H9 (cell line): ENCODE data around the gene PHETA1. TPM values are rescaled to one million over a fixed set of nuclear protein-coding genes. Genes with fewer than 3 reads are reported as not detected.

Experiments
- DNase-seq: peaks from one replicate; pipeline ENCODE4 v3.0.0-alpha.2; 2017
- H2AFZ ChIP-seq: one replicate; pipeline ENCODE4 v1.6.1; 2013; ENCODE audit warnings: mild to moderate bottlenecking, low read length, control low read depth, moderate library complexity
- H2AK5ac ChIP-seq: 2 replicates; pipeline ENCODE4 v1.6.1; 2013; ENCODE audit warnings: low read length, control low read depth, mixed read lengths; ENCODE audit not compliant: insufficient read length
- H2BK120ac ChIP-seq: one replicate; pipeline ENCODE4 v1.6.1; 2013; ENCODE audit warnings: low read depth, mild to moderate bottlenecking, low read length, control low read depth, inconsistent platforms; ENCODE audit not compliant: poor library complexity, severe bottlenecking
- H2BK12ac ChIP-seq: 2 replicates; pipeline ENCODE4 v1.6.1; 2013; ENCODE audit warnings: low read length, control low read depth, mixed read lengths, low read depth; ENCODE audit not compliant: insufficient read length
- H2BK15ac ChIP-seq: 2 replicates; pipeline ENCODE4 v1.6.1; 2013; ENCODE audit warnings: low read depth, low read length, control low read depth
- H2BK20ac ChIP-seq: one replicate; pipeline ENCODE4 v1.6.1; 2013; ENCODE audit warnings: low read depth, mild to moderate bottlenecking, low read length, control low read depth, inconsistent platforms; ENCODE audit not compliant: poor library complexity, severe bottlenecking
- H2BK5ac ChIP-seq: 2 replicates; pipeline ENCODE4 v1.6.1; 2013; ENCODE audit warnings: low read length, control low read depth, mixed read lengths; ENCODE audit not compliant: insufficient read length
- H3K14ac ChIP-seq: 2 replicates; pipeline ENCODE4 v1.6.1; 2013; ENCODE audit warnings: low read length, control low read depth; ENCODE audit not compliant: insufficient read depth
- H3K18ac ChIP-seq: 2 replicates; pipeline ENCODE4 v1.6.1; 2013; ENCODE audit warnings: low read depth, mild to moderate bottlenecking, mixed read lengths, low read length, control low read depth; ENCODE audit not compliant: insufficient read length
- H3K23ac ChIP-seq: 2 replicates; pipeline ENCODE4 v1.6.1; 2013; ENCODE audit warnings: low read length, control low read depth, mixed read lengths, low read depth; ENCODE audit not compliant: insufficient read length
- H3K23me2 ChIP-seq: 2 replicates; pipeline ENCODE4 v1.6.1; 2013; ENCODE audit warnings: low read depth, mild to moderate bottlenecking, mixed read lengths, low read length, control low read depth; ENCODE audit not compliant: insufficient read length, poor library complexity, severe bottlenecking
- H3K27ac ChIP-seq: 2 replicates; pipeline ENCODE4 v1.5.1; 2013; ENCODE audit warnings: low read length, control low read depth, mixed read lengths, low read depth; ENCODE audit not compliant: insufficient read length
- H3K27me3 ChIP-seq: 2 replicates; pipeline ENCODE4 v1.6.1; 2013; ENCODE audit warnings: low read length, control low read depth, inconsistent platforms; ENCODE audit not compliant: insufficient read depth
- H3K4ac ChIP-seq: 2 replicates; pipeline ENCODE4 v1.6.1; 2013; ENCODE audit warnings: low read depth, mild to moderate bottlenecking, control low read depth, inconsistent platforms, low read length, moderate library complexity
- H3K4me1 ChIP-seq: 2 replicates; pipeline ENCODE4 v1.6.1; 2013; ENCODE audit warnings: low read length, control low read depth, inconsistent platforms; ENCODE audit not compliant: insufficient read depth
- H3K4me2 ChIP-seq: 2 replicates; pipeline ENCODE4 v1.6.1; 2013; ENCODE audit warnings: low read length, control low read depth, mixed read lengths; ENCODE audit not compliant: insufficient read length, insufficient read depth
- H3K56ac ChIP-seq: 2 replicates; pipeline ENCODE4 v1.6.1; 2013; ENCODE audit warnings: low read depth, mild to moderate bottlenecking, mixed read lengths, low read length, control low read depth; ENCODE audit not compliant: insufficient read length
- H3K79me1 ChIP-seq: 2 replicates; pipeline ENCODE4 v1.6.1; 2013; ENCODE audit warnings: low read depth, mild to moderate bottlenecking, moderate library complexity, low read length, control low read depth, inconsistent platforms; ENCODE audit not compliant: insufficient read depth, poor library complexity, severe bottlenecking
- H3K79me2 ChIP-seq: 2 replicates; pipeline ENCODE4 v1.6.1; 2013; ENCODE audit warnings: low read length, control low read depth, inconsistent platforms; ENCODE audit not compliant: insufficient read depth
- H3K9ac ChIP-seq: 2 replicates; pipeline ENCODE4 v1.6.1; 2013; ENCODE audit warnings: low read length, control low read depth, mixed read lengths; ENCODE audit not compliant: insufficient read length; ENCODE audit errors: extremely low read depth
- H3K9me3 ChIP-seq: one replicate; pipeline ENCODE4 v1.6.1; 2013; ENCODE audit warnings: low read depth, low read length, inconsistent platforms; ENCODE audit not compliant: control insufficient read depth
- H3T11ph ChIP-seq: one replicate; pipeline ENCODE4 v1.6.1; 2013; ENCODE audit warnings: mild to moderate bottlenecking, low read length, control low read depth, inconsistent platforms
- H4K20me1 ChIP-seq: one replicate; pipeline ENCODE4 v1.6.1; 2013; ENCODE audit not compliant: control insufficient read depth, insufficient read length, insufficient read depth
- H4K5ac ChIP-seq: 2 replicates; pipeline ENCODE4 v1.6.1; 2013; ENCODE audit warnings: low read depth, mild to moderate bottlenecking, mixed read lengths, low read length, control low read depth; ENCODE audit not compliant: insufficient read length
- H4K8ac ChIP-seq: replicated peaks from 2 replicates; pipeline ENCODE4 v1.6.1; 2013; ENCODE audit warnings: low read length, control low read depth, mixed read lengths, low read depth; ENCODE audit not compliant: insufficient read length
- H4K91ac ChIP-seq: 2 replicates; pipeline ENCODE4 v1.6.1; 2013; ENCODE audit warnings: low read depth, mild to moderate bottlenecking, moderate library complexity, mixed read lengths, low read length, control low read depth; ENCODE audit not compliant: insufficient read length
- H3K27ac Mint-ChIP-seq, 3 experiments: 2 replicates in 2 of 3; 3 replicates in 1 of 3; pipeline ENCODE4 v1.8.0; 2020 to 2021; ENCODE audit warnings: mixed read lengths in 3 of 3, mild to moderate bottlenecking in 1 of 3, moderate library complexity in 1 of 3
- H3K27me3 Mint-ChIP-seq: 2 replicates; pipeline ENCODE4 v1.8.0; 2021; ENCODE audit warnings: low read depth, mild to moderate bottlenecking, moderate library complexity, mixed read lengths
- H3K36me3 Mint-ChIP-seq, 3 experiments: 2 replicates in 2 of 3; 3 replicates in 1 of 3; pipeline ENCODE4 v1.8.0; 2020 to 2021; ENCODE audit warnings: low read depth in 3 of 3, mixed read lengths in 3 of 3; ENCODE audit not compliant: insufficient read depth in 1 of 3
- H3K4me1 Mint-ChIP-seq, 2 experiments: 2 replicates each; pipeline ENCODE4 v1.8.0; 2020; ENCODE audit warnings: mixed read lengths in 2 of 2
- H3K4me3 Mint-ChIP-seq, 2 experiments: 2 replicates in 1 of 2; 3 replicates in 1 of 2; pipeline ENCODE4 v1.8.0; 2020 to 2021; ENCODE audit warnings: mild to moderate bottlenecking in 2 of 2, mixed read lengths in 2 of 2, moderate library complexity in 1 of 2
- H3K9me3 Mint-ChIP-seq, 2 experiments: 2 replicates in 1 of 2; 3 replicates in 1 of 2; pipeline ENCODE4 v1.8.0; 2020; ENCODE audit warnings: mild to moderate bottlenecking in 2 of 2, mixed read lengths in 2 of 2, moderate library complexity in 1 of 2
- CTCF ChIP-seq: fragments of 200-600 bp; sonication (generic); conservative IDR thresholded peaks from 3 replicates; pipeline ENCODE4 v1.8.0; 2021; ENCODE audit warnings: antibody characterized with exemption, mild to moderate bottlenecking
- WGBS: extraction: QIAGEN DNeasy Blood & Tissue Kit; methylation state at CpG from one replicate; pipeline ENCODE4 v1.1.7; 2013; ENCODE audit warnings: missing lambda C conversion rate, low lambda C conversion rate, mixed read lengths; ENCODE audit not compliant: insufficient read length; ENCODE audit errors: extremely low coverage; 5-methylcytosine and 5-hydroxymethylcytosine counted together
- long read RNA-seq: library from polyadenylated mRNA; unstranded; transcript quantifications from one replicate; pipeline ENCODE4 v2.0.0, GENCODE V29; 2020
- total RNA-seq: library from RNA; stranded (reverse); gene quantifications from 2 replicates; pipeline ENCODE4 v1.2.1, GENCODE V29; 2021

The PHETA1 gene
- total RNA-seq, result 11.4 and 13.1 TPM in 2 replicates
- long read RNA-seq, partial matches to known transcripts, result 1 of 37 reads
- long read RNA-seq, other reads (novel, unspliced or antisense), result 34 of 37 reads

- no CpG with 5 or more reads among the region's 72 CpGs for WGBS
- no peak within 1 kb of the TSS for H3K23ac ChIP-seq
- no peak within 1 kb of the TSS for H3K4ac ChIP-seq
- peak within 1 kb of the TSS; percentile 40; the same call in 1 of the 2 replicates for H2BK15ac ChIP-seq
- H2BK12ac ChIP-seq, result no peak within 1 kb of the TSS
- H2BK20ac ChIP-seq, result no peak within 1 kb of the TSS
- H3K4me1 ChIP-seq, result no peaks in the 10 kb centered on the region
- H3K9ac ChIP-seq, result peak within 1 kb of the TSS; percentile 61
- H3K27ac ChIP-seq, result no peak within 1 kb of the TSS
- peaks cover 13% of the 10 kb centered on the region for H3K23me2 ChIP-seq
- H3T11ph ChIP-seq, result no peak within 1 kb of the TSS
- peak within 1 kb of the TSS; percentile 73 to 86 for H3K4me3 Mint-ChIP-seq
- H3K9me3 Mint-ChIP-seq, result peaks cover 0 to 2% of the 10 kb centered on the region in 2 experiments; a peak in 3 of 5 replicates
- H2AK5ac ChIP-seq, result no peak within 1 kb of the TSS
- peak within 1 kb of the TSS; percentile 17 for H3K14ac ChIP-seq
- H4K91ac ChIP-seq, result no peak within 1 kb of the TSS
- H3K27me3 ChIP-seq, result no peaks in the 10 kb centered on the region
- TF ChIP-seq CTCF, result no peak
- no peaks in the 10 kb centered on the region for H3K79me2 ChIP-seq
- no peak within 1 kb of the TSS for H3K56ac ChIP-seq
- peaks cover 20% of the 10 kb centered on the region for H3K27me3 Mint-ChIP-seq
- no peaks in the 10 kb centered on the region for H4K20me1 ChIP-seq
- no peak within 1 kb of the TSS for H4K5ac ChIP-seq
- H3K4me1 Mint-ChIP-seq, result peaks cover 10 to 14% of the 10 kb centered on the region in 2 experiments
- H3K79me1 ChIP-seq, result no peaks in the 10 kb centered on the region
- no peak within 1 kb of the TSS for H2AFZ ChIP-seq
- no peak within 1 kb of the TSS; a peak in 1 of 7 replicates for H3K27ac Mint-ChIP-seq
- peak within 1 kb of the TSS; percentile 78 for H3K4me2 ChIP-seq
- H3K9me3 ChIP-seq, result no peaks in the 10 kb centered on the region
- H3K36me3 Mint-ChIP-seq, result peaks cover 2 to 13% (median 3%) of the 10 kb centered on the region in 3 experiments
- H2BK5ac ChIP-seq, result no peak within 1 kb of the TSS
- no peak within 1 kb of the TSS for H4K8ac ChIP-seq
- H3K18ac ChIP-seq, result no peak within 1 kb of the TSS
- H2BK120ac ChIP-seq, result no peak within 1 kb of the TSS
- DNase-seq, result peak; percentile 94
These were observed at the start of gene PHETA1 for GRCh38 chr12:111368788-111369495. Gene PHETA1, minus strand, starts transcription at chr12:111369095. Its CDS starts 5,668 bp downstream, at chr12:111363427.
